Measurements from ENCODE around the gene COL7A1. TPM values are rescaled to one million over a fixed set of nuclear protein-coding genes. Genes with fewer than 3 reads are reported as not detected.

The COL7A1 gene
- total and polyA plus RNA-seq, 2 of the 13 experiments (the other 11 are each of a cell fraction or from before 2014, with no cell fraction given), result 2.7 to 11.7 TPM

DNA sequence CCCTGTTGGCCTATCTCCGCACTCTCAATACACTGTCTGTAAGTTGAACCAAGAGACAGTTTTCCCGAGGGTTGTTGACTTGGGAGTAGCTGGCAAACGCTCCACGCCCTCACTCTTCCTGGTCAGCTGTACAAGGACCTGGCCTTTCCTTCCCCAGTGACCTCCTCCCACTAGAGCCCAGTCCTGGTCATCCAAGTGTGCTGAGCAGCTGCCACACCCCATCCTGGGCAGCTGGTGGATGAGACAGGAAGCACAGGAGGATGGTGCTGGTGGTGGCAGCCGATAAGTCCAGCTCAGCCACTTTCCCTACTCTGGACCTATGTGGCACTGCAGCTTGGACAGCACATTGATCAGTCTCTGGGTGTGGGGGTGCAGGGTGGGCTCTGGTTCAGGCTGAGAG is 58.3 kb downstream of the COL7A1 start:
- H3K4me2 ChIP-seq (ENCODE audit: low read depth, low read length), result no peak overlapping the region
- 92% methylated on average over 4 of the region's 5 CpGs for WGBS (ENCODE audit: low lambda C conversion rate)
- ATAC-seq (no peak; the same call in 2 of the 3 replicates), DNase-seq (ENCODE audit: low spot score) (no peak), FAIRE-seq (no peak)
- intact Hi-C loops (cut with micrococcal nuclease; ENCODE audit: unreplicated experiment), result no loop called here
- no peak overlapping the region for H3K9ac ChIP-seq (ENCODE audit: insufficient read depth, low read depth, low read length)
- H3K4me1 ChIP-seq (ENCODE audit: insufficient read depth, low read length), result no peaks in the 10 kb centered on the region
- H3K27ac ChIP-seq (ENCODE audit: extremely low read length, insufficient read depth, low read length), result no peak overlapping the region
- ChIA-PET CTCF (ENCODE audit: low intra/inter-chr PET ratio, low total read pairs) (no interaction called here), POLR2A (no interaction called here)
- peaks cover 34 to 82% of the 10 kb centered on the region in 2 experiments for H3K36me3 ChIP-seq (replicated peaks in 1 of 2; ENCODE audit: control insufficient read depth in 1 of 2, insufficient read depth in 2 of 2, low read length in 2 of 2)
- in situ Hi-C loops (cut with HindIII; ENCODE audit: extremely low pct_ligation_motif_present, low pct_unique_long_range_greater_than_20kb), result no loop called here
- H3K4me3 ChIP-seq (replicated peaks in 1 of 3; ENCODE audit: insufficient read depth in 1 of 3, low read depth in 2 of 3, low read length in 3 of 3), result no peak overlapping the region
- no peaks in the 10 kb centered on the region for H3K27me3 ChIP-seq (ENCODE audit: control insufficient read depth in 1 of 2, insufficient read depth in 2 of 2, low read length in 2 of 2)
- no peaks in the 10 kb centered on the region for H4K20me1 ChIP-seq (ENCODE audit: insufficient read depth, low read length)
- no peak overlapping the region for H2AFZ ChIP-seq (ENCODE audit: low read length)
- H3K9me3 ChIP-seq (ENCODE audit: low read length), result no peaks in the 10 kb centered on the region
- H3K79me2 ChIP-seq (ENCODE audit: insufficient read depth, low read length), result no peaks in the 10 kb centered on the region
- BruUV-seq (replicated peaks), result no TSS peak
- TF ChIP-seq HOXA9 (CRISPR knock-in tag; IDR thresholded peaks at IDR 0.05; ENCODE audit: borderline replicate concordance) (no peak), PRMT3 (CRISPR knock-in tag; IDR thresholded peaks at IDR 0.05; ENCODE audit: borderline replicate concordance, low read depth) (no peak), ZNF563 (CRISPR knock-in tag; IDR thresholded peaks at IDR 0.05) (no peak), ZNF615 (CRISPR knock-in tag; IDR thresholded peaks at IDR 0.05; ENCODE audit: borderline replicate concordance) (no peak), TSC22D2 (CRISPR knock-in tag; IDR thresholded peaks at IDR 0.05; ENCODE audit: borderline replicate concordance) (no peak), HNF4G (IDR thresholded peaks at IDR 0.05; ENCODE audit: borderline replicate concordance, low read depth, low read length) (no peak), HNF4G (CRISPR knock-in tag; IDR thresholded peaks at IDR 0.05; ENCODE audit: borderline replicate concordance, low read depth) (no peak), SP2 (CRISPR knock-in tag; IDR thresholded peaks at IDR 0.05) (no peak), DMAP1 (CRISPR knock-in tag; IDR thresholded peaks at IDR 0.05) (no peak), TOE1 (CRISPR knock-in tag; IDR thresholded peaks at IDR 0.05) (no peak), DR1 (CRISPR knock-in tag; IDR thresholded peaks at IDR 0.05) (no peak)
- TF ChIP-seq, protein P1, sequence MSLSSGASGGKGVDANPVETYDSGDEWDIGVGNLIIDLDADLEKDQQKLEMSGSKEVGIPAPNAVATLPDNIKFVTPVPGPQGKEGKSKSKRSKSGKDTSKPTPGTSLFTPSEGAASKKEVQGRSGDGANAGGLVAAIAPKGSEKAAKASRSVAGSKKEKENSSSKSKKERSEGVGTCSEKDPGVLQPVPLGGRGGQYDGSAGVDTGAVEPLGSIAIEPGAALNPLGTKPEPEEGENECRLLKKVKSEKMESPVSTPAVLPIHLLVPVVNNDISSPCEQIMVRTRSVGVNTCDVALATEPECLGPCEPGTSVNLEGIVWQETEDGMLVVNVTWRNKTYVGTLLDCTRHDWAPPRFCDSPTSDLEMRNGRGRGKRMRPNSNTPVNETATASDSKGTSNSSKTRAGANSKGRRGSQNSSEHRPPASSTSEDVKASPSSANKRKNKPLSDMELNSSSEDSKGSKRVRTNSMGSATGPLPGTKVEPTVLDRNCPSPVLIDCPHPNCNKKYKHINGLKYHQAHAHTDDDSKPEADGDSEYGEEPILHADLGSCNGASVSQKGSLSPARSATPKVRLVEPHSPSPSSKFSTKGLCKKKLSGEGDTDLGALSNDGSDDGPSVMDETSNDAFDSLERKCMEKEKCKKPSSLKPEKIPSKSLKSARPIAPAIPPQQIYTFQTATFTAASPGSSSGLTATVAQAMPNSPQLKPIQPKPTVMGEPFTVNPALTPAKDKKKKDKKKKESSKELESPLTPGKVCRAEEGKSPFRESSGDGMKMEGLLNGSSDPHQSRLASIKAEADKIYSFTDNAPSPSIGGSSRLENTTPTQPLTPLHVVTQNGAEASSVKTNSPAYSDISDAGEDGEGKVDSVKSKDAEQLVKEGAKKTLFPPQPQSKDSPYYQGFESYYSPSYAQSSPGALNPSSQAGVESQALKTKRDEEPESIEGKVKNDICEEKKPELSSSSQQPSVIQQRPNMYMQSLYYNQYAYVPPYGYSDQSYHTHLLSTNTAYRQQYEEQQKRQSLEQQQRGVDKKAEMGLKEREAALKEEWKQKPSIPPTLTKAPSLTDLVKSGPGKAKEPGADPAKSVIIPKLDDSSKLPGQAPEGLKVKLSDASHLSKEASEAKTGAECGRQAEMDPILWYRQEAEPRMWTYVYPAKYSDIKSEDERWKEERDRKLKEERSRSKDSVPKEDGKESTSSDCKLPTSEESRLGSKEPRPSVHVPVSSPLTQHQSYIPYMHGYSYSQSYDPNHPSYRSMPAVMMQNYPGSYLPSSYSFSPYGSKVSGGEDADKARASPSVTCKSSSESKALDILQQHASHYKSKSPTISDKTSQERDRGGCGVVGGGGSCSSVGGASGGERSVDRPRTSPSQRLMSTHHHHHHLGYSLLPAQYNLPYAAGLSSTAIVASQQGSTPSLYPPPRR (CRISPR knock-in tag; IDR thresholded peaks at IDR 0.05; ENCODE audit: borderline replicate concordance), result no peak
- TF ChIP-seq, protein P2, sequence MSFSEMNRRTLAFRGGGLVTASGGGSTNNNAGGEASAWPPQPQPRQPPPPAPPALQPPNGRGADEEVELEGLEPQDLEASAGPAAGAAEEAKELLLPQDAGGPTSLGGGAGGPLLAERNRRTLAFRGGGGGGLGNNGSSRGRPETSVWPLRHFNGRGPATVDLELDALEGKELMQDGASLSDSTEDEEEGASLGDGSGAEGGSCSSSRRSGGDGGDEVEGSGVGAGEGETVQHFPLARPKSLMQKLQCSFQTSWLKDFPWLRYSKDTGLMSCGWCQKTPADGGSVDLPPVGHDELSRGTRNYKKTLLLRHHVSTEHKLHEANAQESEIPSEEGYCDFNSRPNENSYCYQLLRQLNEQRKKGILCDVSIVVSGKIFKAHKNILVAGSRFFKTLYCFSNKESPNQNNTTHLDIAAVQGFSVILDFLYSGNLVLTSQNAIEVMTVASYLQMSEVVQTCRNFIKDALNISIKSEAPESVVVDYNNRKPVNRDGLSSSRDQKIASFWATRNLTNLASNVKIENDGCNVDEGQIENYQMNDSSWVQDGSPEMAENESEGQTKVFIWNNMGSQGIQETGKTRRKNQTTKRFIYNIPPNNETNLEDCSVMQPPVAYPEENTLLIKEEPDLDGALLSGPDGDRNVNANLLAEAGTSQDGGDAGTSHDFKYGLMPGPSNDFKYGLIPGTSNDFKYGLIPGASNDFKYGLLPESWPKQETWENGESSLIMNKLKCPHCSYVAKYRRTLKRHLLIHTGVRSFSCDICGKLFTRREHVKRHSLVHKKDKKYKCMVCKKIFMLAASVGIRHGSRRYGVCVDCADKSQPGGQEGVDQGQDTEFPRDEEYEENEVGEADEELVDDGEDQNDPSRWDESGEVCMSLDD (CRISPR knock-in tag; IDR thresholded peaks at IDR 0.05; ENCODE audit: borderline replicate concordance), result no peak

All from HepG2 (cell line).